Mucosa of stomach (tissue), 1 donor: ENCODE results near the gene SORL1.

Experiments
- H3K27me3 ChIP-seq: one replicate; pipeline ENCODE4 v1.7.0; 2013; ENCODE audit warnings: mild to moderate bottlenecking, low read length; ENCODE audit not compliant: control insufficient read depth, insufficient read depth
- H3K36me3 ChIP-seq: one replicate; pipeline ENCODE4 v1.7.0; 2013; ENCODE audit warnings: low read length; ENCODE audit not compliant: control insufficient read depth, insufficient read depth
- H3K4me1 ChIP-seq: one replicate; pipeline ENCODE4 v1.7.0; 2013; ENCODE audit warnings: mild to moderate bottlenecking, low read length; ENCODE audit not compliant: control insufficient read depth, insufficient read depth
- H3K4me3 ChIP-seq: one replicate; pipeline ENCODE4 v1.7.0; 2013; ENCODE audit warnings: low read length
- H3K9ac ChIP-seq: one replicate; pipeline ENCODE4 v1.7.0; 2013; ENCODE audit warnings: mild to moderate bottlenecking, low read length, moderate library complexity
- H3K9me3 ChIP-seq: one replicate; pipeline ENCODE4 v1.7.0; 2013; ENCODE audit warnings: mild to moderate bottlenecking, low read length, moderate library complexity; ENCODE audit not compliant: control insufficient read depth
- donor health status: Pancreatic carcinoma.

Gene SORL1

DNA sequence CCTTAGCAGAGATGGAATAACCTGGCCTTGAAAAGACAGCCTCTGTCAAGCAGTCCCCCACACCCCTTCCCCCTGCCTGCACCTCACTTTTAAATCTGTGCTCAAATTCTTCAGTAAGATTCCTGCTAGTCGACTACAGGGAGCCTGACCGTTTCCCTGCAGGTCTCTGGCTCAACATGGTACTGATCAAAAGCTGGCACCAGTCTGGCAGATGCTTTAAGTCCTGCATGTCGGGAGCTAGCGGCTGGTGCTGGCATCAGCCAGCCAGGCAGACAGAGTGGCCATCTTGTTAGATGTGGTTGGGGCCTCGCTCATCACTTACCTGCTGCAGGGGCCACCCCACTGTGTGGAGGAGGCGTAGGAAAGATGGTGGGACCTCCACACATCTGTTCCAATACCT is 205.0 kb downstream of the SORL1 start:
- H3K9ac ChIP-seq = no peak overlapping the region
- no peaks in the 10 kb centered on the region for H3K27me3 ChIP-seq
- H3K36me3 ChIP-seq = no peaks in the 10 kb centered on the region
- no peak overlapping the region for H3K4me3 ChIP-seq
- no peaks in the 10 kb centered on the region for H3K9me3 ChIP-seq
- H3K4me1 ChIP-seq = peaks cover 13% of the 10 kb centered on the region

- Histone ChIP-seq H3K4me1 (peaks cover 7% of the 10 kb centered on the region), H3K36me3 (no peaks in the 10 kb centered on the region), H3K27me3 (no peaks in the 10 kb centered on the region), H3K9ac (no peak overlapping the region), H3K4me3 (no peak overlapping the region), H3K9me3 (no peaks in the 10 kb centered on the region)
Measured at GRCh38 chr11:121659811-121660210, 207.7 kb downstream of the SORL1 start.

DNA sequence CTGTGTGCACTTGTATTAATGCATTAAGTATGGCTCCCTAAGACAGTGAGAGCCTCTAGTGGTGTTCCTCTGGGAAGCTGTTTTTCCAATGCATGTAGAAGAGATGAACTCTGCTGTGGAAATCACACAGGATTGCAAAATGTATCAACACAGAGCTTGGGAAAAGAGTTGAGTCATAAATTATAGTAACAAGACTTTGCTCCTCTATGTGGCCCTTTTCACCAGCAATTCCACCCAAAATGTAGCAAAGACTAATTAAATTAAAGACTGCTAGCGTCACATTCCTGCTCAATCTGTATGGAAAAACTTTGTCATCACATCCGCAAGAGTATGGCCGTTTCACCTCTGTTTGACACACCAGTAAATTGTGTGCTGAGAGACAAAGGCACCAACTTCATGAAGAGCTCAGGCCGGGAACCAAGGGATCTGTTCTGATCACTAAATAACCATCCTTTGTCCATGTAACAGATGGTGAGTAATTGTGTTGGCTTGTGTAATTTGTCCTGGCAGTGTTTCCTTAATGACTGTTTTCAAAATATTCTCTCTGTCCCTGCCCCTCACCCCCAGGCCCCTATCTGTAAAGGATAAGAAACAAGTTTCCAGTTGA is 209.9 kb downstream of the SORL1 start:
- H3K9ac ChIP-seq = no peak overlapping the region
- H3K36me3 ChIP-seq = no peaks in the 10 kb centered on the region
- H3K9me3 ChIP-seq = no peaks in the 10 kb centered on the region
- H3K4me1 ChIP-seq = no peaks in the 10 kb centered on the region
- H3K4me3 ChIP-seq = no peak overlapping the region
- no peaks in the 10 kb centered on the region for H3K27me3 ChIP-seq

- H3K27me3 ChIP-seq = no peaks in the 10 kb centered on the region
- no peak overlapping the region for H3K4me3 ChIP-seq
- no peaks in the 10 kb centered on the region for H3K9me3 ChIP-seq
- no peaks in the 10 kb centered on the region for H3K36me3 ChIP-seq
- H3K4me1 ChIP-seq = no peaks in the 10 kb centered on the region
- H3K9ac ChIP-seq = no peak overlapping the region
Measured at GRCh38 chr11:121664144-121664543, 212.0 kb downstream of the SORL1 start.

GRCh38 chr11:121665206-121665838 is 213.2 kb downstream of the SORL1 start:
- Histone ChIP-seq H3K36me3 (no peaks in the 10 kb centered on the region), H3K4me3 (no peak overlapping the region), H3K9me3 (no peaks in the 10 kb centered on the region), H3K9ac (no peak overlapping the region), H3K4me1 (no peaks in the 10 kb centered on the region), H3K27me3 (no peaks in the 10 kb centered on the region)

GRCh38 chr11:121667836-121668235 is 215.7 kb downstream of the SORL1 start:
- H3K4me1 ChIP-seq = no peaks in the 10 kb centered on the region
- H3K9ac ChIP-seq = no peak overlapping the region
- no peaks in the 10 kb centered on the region for H3K36me3 ChIP-seq
- peaks cover 3% of the 10 kb centered on the region for H3K27me3 ChIP-seq
- H3K4me3 ChIP-seq = no peak overlapping the region
- no peaks in the 10 kb centered on the region for H3K9me3 ChIP-seq

DNA sequence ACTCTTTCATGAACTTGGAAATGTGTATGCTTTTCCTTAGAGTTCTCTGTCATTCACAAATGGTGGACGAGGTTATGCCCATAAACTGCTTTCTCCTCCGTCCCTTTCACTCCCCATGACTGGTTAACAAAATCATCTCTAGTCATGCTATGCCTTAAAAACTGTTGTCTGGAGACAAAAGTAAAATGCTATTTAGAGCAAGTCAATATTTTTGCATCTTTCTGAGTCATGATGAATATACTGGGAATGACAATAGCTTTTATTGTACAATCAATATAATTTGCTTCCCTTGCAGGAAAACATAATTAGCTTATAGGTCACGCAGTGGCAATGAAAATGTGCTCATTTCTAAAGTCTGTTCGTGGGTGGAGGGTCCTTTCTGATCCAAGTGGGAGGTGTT is 217.3 kb downstream of the SORL1 start:
- Histone ChIP-seq H3K9me3 (no peaks in the 10 kb centered on the region), H3K9ac (no peak overlapping the region), H3K4me1 (no peaks in the 10 kb centered on the region), H3K36me3 (no peaks in the 10 kb centered on the region), H3K27me3 (peaks cover 3% of the 10 kb centered on the region), H3K4me3 (no peak overlapping the region)

DNA sequence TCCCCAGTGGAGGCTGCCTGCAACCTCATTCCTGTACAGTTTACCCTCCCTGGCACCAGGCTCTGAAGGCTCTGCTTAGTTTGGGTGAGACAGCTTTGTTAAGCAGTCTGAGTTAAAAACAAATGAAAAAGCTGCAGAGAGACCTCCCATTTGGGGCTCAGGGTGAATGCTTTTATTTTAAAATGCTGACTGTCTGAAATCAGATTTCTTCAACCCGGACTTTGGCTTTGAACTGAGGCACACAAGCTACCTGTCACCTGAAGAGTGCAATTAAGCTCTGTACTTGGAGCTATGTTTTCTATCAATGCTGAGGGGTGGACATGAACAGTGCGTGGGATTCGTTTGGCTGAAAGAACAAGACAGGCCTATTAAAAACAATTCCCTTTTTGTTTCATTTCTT is 218.2 kb downstream of the SORL1 start:
- Histone ChIP-seq H3K9ac (no peak overlapping the region), H3K9me3 (no peaks in the 10 kb centered on the region)

GRCh38 chr11:121670805-121671282 is 218.7 kb downstream of the SORL1 start:
- Histone ChIP-seq H3K4me1 (no peaks in the 10 kb centered on the region), H3K27me3 (peaks cover 3% of the 10 kb centered on the region), H3K36me3 (no peaks in the 10 kb centered on the region), H3K9ac (no peak overlapping the region), H3K4me3 (no peak overlapping the region), H3K9me3 (no peaks in the 10 kb centered on the region)

More for the DNA sequence above, 218.2 kb downstream of the SORL1 start:
- Histone ChIP-seq H3K36me3 (no peaks in the 10 kb centered on the region), H3K27me3 (peaks cover 3% of the 10 kb centered on the region), H3K4me1 (no peaks in the 10 kb centered on the region), H3K4me3 (no peak overlapping the region)

- H3K36me3 ChIP-seq = no peaks in the 10 kb centered on the region
- no peak overlapping the region for H3K4me3 ChIP-seq
- H3K9me3 ChIP-seq = no peaks in the 10 kb centered on the region
- no peaks in the 10 kb centered on the region for H3K4me1 ChIP-seq
- H3K9ac ChIP-seq = no peak overlapping the region
- peaks cover 3% of the 10 kb centered on the region for H3K27me3 ChIP-seq
Measured at GRCh38 chr11:121671283-121672168, 219.4 kb downstream of the SORL1 start.

DNA sequence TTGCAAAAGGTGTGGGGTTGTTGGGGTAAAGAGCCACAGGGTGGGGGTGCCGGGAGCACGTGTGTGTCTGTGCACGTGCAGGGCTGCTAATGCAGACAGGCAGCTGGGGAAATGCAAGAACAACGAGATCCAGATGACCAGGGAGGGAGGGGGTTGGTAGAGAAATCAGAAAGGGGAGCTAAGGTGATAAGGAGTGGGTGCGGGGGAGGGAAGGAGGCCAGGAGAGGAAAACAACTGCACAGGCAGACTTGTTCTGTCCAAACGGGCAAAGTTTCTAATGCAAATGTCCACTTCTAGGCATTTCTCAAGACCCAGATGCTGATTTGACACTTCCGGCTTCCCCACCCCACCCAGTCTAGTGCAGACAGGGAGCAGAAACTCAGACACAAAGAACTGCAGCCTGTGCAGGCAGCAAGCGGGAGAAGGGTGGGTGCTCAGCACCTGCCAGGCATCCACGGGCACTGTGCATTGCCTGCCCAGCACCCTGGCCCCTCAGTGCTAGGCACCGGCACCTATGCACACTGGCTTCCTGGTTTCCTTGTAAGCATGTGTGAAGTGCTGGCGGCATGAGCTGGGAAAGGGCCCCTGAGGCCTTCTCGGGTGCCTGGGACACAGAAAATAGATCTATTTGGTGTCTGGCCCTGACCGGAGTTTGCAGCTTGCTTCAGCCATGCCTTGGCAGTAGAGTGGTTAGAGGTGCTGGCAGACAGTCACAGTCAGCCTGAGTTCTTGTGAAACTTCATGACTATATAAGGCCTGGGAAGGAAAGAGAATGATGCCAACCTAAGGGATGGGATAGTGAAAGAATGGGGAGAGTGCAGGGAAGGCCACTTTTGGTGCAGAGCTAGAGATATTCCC is 220.7 kb downstream of the SORL1 start:
- H3K4me3 ChIP-seq = no peak overlapping the region
- no peak overlapping the region for H3K9ac ChIP-seq

More for the DNA sequence above, 220.7 kb downstream of the SORL1 start:
- Histone ChIP-seq H3K36me3 (no peaks in the 10 kb centered on the region), H3K9me3 (no peaks in the 10 kb centered on the region), H3K4me1 (no peaks in the 10 kb centered on the region), H3K27me3 (peaks cover 3% of the 10 kb centered on the region)
